Spleen (tissue), 11 donors: Measurements from ENCODE around the gene COA1. TPM values are rescaled to one million over a fixed set of nuclear protein-coding genes. Genes with fewer than 3 reads are reported as not detected.

ENCODE experiments used
- DNase-seq: peaks from one replicate; pipeline ENCODE4 v3.0.0-alpha.2; 2020
- H3K27ac ChIP-seq, 8 donors: fragments of 200-600 bp; sonication (generic) in 7 of 8; 1 replicate in 4 of 8; 2 replicates in 4 of 8; pipeline versions ENCODE4 v1.5.0 to v1.8.0; 2016 to 2021; ENCODE audit warnings: inconsistent platforms in 4 of 8, mild to moderate bottlenecking in 4 of 8, moderate library complexity in 1 of 8
- H3K27me3 ChIP-seq, 7 donors: fragments of 200-600 bp; sonication (generic) in 6 of 7; replicated peaks in 1 of 7; 1 replicate in 4 of 7; 2 replicates in 3 of 7; pipeline versions ENCODE4 v1.5.0 to v1.8.0; 2016 to 2021; ENCODE audit warnings: inconsistent platforms in 3 of 7, mild to moderate bottlenecking in 1 of 7
- H3K36me3 ChIP-seq, 6 donors: fragments of 200-600 bp; sonication (generic) in 5 of 6; 1 replicate in 4 of 6; 2 replicates in 2 of 6; pipeline versions ENCODE4 v1.5.0 to v1.8.0; 2016 to 2021; ENCODE audit warnings: inconsistent platforms in 2 of 6
- H3K4me1 ChIP-seq, 6 donors: fragments of 200-600 bp; sonication (generic) in 5 of 6; 1 replicate in 3 of 6; 2 replicates in 3 of 6; pipeline versions ENCODE4 v1.5.0 to v1.8.0; 2016 to 2021; ENCODE audit warnings: inconsistent platforms in 3 of 6
- H3K4me3 ChIP-seq, 8 donors: fragments of 200-600 bp; sonication (generic) in 7 of 8; 1 replicate in 4 of 8; 2 replicates in 4 of 8; pipeline versions ENCODE4 v1.5.0 to v1.8.0; 2016 to 2021; ENCODE audit warnings: inconsistent platforms in 4 of 8, mild to moderate bottlenecking in 4 of 8, moderate library complexity in 2 of 8
- H3K9me3 ChIP-seq, 8 donors: fragments of 200-600 bp; sonication (generic) in 7 of 8; 1 replicate in 4 of 8; 2 replicates in 4 of 8; pipeline versions ENCODE4 v1.5.0 to v1.8.0; 2016 to 2021; ENCODE audit warnings: inconsistent platforms in 4 of 8
- POLR2A ChIP-seq, 3 donors: fragments of 450-650 bp; IDR thresholded peaks; one replicate each; pipeline ENCODE4 v1.5.1; 2017; ENCODE audit warnings: antibody characterized with exemption in 3 of 3, mild to moderate bottlenecking in 1 of 3
- POLR2AphosphoS5 ChIP-seq, 3 donors: sonication (generic); formaldehyde crosslinking; IDR thresholded peaks; one replicate each; pipeline ENCODE4 v1.5.1; 2017; ENCODE audit warnings: antibody characterized with exemption in 3 of 3
- WGBS, 5 donors: extraction: QIAGEN DNeasy Blood & Tissue Kit in 3 of 5; methylation state at CpG; one replicate each; pipeline versions ENCODE4 v1.1.5 to v1.1.7; 2013 to 2018; 5-methylcytosine and 5-hydroxymethylcytosine counted together
- intact Hi-C: fragments of 100-400 bp; cut with DNase I; formaldehyde crosslinking; loops from one replicate; pipeline ENCODE4 v1.15.0; 2023; ENCODE audit warnings: low total_unique reads
- polyA plus RNA-seq, 3 donors: library from polyadenylated mRNA; stranded (reverse); fragments of 200-250 nt; gene quantifications; one replicate each; pipeline ENCODE4 v1.2.1, GENCODE V29; 2013
- total RNA-seq, 7 donors: library from RNA; depleted of rRNA in 3 of 7; stranded (reverse); fragments of >200 nt in 3 of 7; fragmentation: NEBNext Ultra II Directional in 4 of 7; extraction: Animal tissue kit (Norgen Biotek cat#: 25700) in 4 of 7; gene quantifications; one replicate each; pipeline versions ENCODE4 v1.1.0 to v1.2.1, GENCODE V29; 2016 to 2021
- TF ChIP-seq, protein P1 (sequence below), 11 experiments: fragments of 200-600 bp in 7 of 11; fragments of 450-650 bp in 4 of 11; sonication (generic) in 4 of 11; IDR thresholded peaks in 8 of 11; conservative IDR thresholded peaks in 3 of 11; 1 replicate in 7 of 11; 2 replicates in 4 of 11; pipeline versions ENCODE4 v1.4.0 to v1.8.0; 2016 to 2021; ENCODE audit warnings: antibody characterized with exemption in 11 of 11, inconsistent platforms in 4 of 11, mild to moderate bottlenecking in 1 of 11
- donor health status: healthy with polysubstance abuse.
- donor health status: DM: no; HTN: no; CAD: no; lungs with moderate emphysema.
- donor health status: DM: no; HTN: no; CAD: no.
- donor health status: Bipolar disorder and iron deficiency.
- donor health status: healthy.
- donor health status: DM: no; HTN: no; CAD: no.
- donor health status: DM: yes; HTN: yes; CAD: no.

Gene COA1
- total and polyA plus RNA-seq, 10 donors, result 48.3 to 102 (median 67.2) TPM

DNA sequence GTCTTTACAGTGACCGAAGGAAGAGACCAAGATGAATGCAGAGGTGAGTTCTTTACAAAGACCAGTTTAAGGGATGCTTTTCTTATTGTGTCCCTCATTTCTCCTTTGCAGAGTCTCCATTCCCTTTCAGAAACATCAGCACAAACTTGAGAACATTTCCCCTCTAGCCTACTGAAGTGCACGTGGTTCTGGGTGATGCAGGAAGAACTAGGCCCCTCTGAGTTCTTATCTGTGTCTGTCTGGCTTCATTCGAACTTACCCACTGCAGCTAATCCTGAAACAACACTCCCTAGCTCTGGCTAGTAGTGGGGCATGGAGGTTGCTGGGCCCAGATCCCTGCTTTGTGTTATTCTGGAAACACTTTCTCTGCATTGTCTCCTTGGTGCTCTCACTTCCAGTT, 41.8 kb upstream of the COA1 start:
- DNase-seq, result no peak
- H3K27ac ChIP-seq, result no peak overlapping the region
- WGBS, 5 donors, result 52 to 70% (median 58%) methylated on average over 3 of the region's 3 CpGs
- H3K4me3 ChIP-seq, result no peak overlapping the region
- no peaks in the 10 kb centered on the region for H3K27me3 ChIP-seq
- intact Hi-C loops, result no loop called here
- H3K4me1 ChIP-seq, result peaks cover 0 to 40% (median 0%) of the 10 kb centered on the region in 6 donors
- peaks cover 0 to 23% (median 15%) of the 10 kb centered on the region in 6 donors for H3K36me3 ChIP-seq
- TF ChIP-seq, protein P1, sequence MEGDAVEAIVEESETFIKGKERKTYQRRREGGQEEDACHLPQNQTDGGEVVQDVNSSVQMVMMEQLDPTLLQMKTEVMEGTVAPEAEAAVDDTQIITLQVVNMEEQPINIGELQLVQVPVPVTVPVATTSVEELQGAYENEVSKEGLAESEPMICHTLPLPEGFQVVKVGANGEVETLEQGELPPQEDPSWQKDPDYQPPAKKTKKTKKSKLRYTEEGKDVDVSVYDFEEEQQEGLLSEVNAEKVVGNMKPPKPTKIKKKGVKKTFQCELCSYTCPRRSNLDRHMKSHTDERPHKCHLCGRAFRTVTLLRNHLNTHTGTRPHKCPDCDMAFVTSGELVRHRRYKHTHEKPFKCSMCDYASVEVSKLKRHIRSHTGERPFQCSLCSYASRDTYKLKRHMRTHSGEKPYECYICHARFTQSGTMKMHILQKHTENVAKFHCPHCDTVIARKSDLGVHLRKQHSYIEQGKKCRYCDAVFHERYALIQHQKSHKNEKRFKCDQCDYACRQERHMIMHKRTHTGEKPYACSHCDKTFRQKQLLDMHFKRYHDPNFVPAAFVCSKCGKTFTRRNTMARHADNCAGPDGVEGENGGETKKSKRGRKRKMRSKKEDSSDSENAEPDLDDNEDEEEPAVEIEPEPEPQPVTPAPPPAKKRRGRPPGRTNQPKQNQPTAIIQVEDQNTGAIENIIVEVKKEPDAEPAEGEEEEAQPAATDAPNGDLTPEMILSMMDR (IDR thresholded peaks at IDR 0.05 in 8 of 11, conservative IDR thresholded peaks at IDR 0.05 in 3 of 11), result no peak
- no peak for TF ChIP-seq POLR2A (IDR thresholded peaks at IDR 0.05)
- TF ChIP-seq POLR2AphosphoS5 (IDR thresholded peaks at IDR 0.05), result no peak
- H3K9me3 ChIP-seq, result peaks cover 0 to 6% (median 0%) of the 10 kb centered on the region in 8 donors

DNA sequence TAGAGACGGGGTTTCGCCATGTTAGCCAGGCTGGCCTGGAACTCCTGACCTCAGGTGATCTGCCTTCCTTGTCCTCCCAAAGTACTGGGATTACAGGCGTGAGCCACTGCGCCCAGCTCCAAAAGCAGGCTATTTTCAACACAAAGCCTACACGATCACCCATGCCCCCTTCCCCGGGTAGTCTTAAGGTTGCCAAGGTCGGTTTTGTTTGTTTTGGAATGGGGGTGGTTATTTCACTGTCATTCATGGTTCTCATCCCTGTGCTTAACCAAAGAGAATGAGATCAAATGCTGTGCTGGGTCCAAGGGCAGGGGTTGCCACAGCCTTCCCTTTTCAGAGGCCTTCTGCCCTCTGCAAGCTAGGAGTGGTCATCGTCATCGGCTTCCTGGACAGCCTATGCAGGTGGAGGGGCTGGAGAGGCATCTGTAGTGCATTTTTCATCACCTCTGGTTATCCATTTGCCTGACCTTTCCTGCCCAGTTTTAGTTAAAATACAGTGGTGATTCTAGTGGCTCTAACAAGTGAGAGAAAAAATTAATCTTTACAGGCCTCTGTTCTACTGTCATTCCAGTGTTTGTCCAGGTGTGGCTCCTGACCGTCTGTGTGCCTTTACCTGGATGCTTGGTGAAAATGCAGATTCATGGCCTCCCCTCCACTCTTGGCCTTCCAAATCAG, 40.6 kb upstream of the COA1 start:
- peaks cover 0 to 6% (median 0%) of the 10 kb centered on the region in 8 donors for H3K9me3 ChIP-seq
- WGBS, 5 donors, result 85 to 89% (median 86%) methylated on average over 10 of the region's 10 CpGs
- no peak for DNase-seq
- H3K4me1 ChIP-seq, result peaks cover 0 to 50% (median 4%) of the 10 kb centered on the region in 6 donors
- peak overlapping the region in 2 of 8 donors; percentile 1 to 26 for H3K27ac ChIP-seq
- H3K27me3 ChIP-seq, result no peaks in the 10 kb centered on the region
- TF ChIP-seq POLR2AphosphoS5 (IDR thresholded peaks at IDR 0.05) (no peak), POLR2A (IDR thresholded peaks at IDR 0.05) (no peak)
- TF ChIP-seq, protein P1 (IDR thresholded peaks at IDR 0.05 in 8 of 11, conservative IDR thresholded peaks at IDR 0.05 in 3 of 11), result no peak
- intact Hi-C loops, result no loop called here
- H3K36me3 ChIP-seq, result peaks cover 0 to 23% (median 15%) of the 10 kb centered on the region in 6 donors
- no peak overlapping the region for H3K4me3 ChIP-seq

DNA sequence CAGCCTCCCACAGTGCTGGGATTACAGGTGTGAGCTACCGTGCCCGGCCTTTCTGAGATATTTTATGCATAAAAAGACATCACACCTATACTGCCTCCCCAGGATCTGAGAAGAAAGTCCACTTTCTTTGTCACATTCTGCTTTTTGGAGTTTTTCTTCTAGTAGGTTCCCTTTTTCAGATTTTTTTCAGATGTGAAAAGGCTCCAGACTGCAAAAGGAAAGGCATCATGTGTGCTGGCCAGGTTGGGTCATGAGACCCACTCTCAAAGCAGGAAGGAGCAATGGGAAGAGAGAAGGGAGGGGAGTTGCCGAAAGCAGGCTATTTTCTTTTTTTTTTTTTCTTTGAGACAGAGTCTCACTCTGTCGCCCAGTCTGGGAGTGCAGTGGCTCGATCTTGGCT, 40.0 kb upstream of the COA1 start:
- Histone ChIP-seq H3K4me1 (peaks cover 0 to 57% (median 10%) of the 10 kb centered on the region in 6 donors), H3K27ac (peak overlapping the region in 1 of 8 donors; percentile 26), H3K36me3 (peaks cover 0 to 23% (median 15%) of the 10 kb centered on the region in 6 donors), H3K4me3 (no peak overlapping the region), H3K27me3 (no peaks in the 10 kb centered on the region), H3K9me3 (peaks cover 0 to under 1% (median 0%) of the 10 kb centered on the region in 8 donors)
- WGBS, 5 donors, result 71 to 90% (median 71%) methylated on average over 5 of the region's 5 CpGs
- TF ChIP-seq POLR2AphosphoS5 (IDR thresholded peaks at IDR 0.05) (no peak), POLR2A (IDR thresholded peaks at IDR 0.05) (no peak)
- TF ChIP-seq, protein P1 (IDR thresholded peaks at IDR 0.05 in 8 of 11, conservative IDR thresholded peaks at IDR 0.05 in 3 of 11), result no peak
- no peak for DNase-seq
- intact Hi-C loops, result no loop called here

DNA sequence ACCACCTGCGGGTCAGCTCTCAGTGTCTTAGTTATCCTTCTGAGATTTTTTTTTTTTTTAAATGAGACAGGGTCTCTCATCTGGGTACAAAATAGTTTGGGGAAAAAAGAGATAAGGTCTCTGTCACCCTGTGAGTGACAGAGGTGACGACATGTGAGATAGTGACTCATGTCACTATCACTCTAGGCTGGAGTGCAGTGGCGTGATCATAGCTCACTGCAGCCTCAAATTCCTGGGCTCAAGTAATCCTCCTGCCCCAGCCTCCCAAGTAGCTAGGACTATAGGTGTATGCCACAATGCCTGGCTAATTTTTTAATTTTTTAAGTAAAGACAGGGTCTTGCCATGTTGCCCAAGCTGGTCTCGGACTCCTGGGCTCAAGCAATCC, 39.6 kb upstream of the COA1 start:
- no peak for DNase-seq
- Histone ChIP-seq H3K4me3 (no peak overlapping the region), H3K9me3 (no peaks in the 10 kb centered on the region), H3K27ac (peak overlapping the region in 1 of 8 donors; percentile 26), H3K36me3 (peaks cover 0 to 23% (median 15%) of the 10 kb centered on the region in 6 donors), H3K4me1 (peaks cover 0 to 61% (median 14%) of the 10 kb centered on the region in 6 donors), H3K27me3 (no peaks in the 10 kb centered on the region)
- intact Hi-C loops, result no loop called here
- no peak for TF ChIP-seq POLR2AphosphoS5 (IDR thresholded peaks at IDR 0.05)
- no peak for TF ChIP-seq POLR2A (IDR thresholded peaks at IDR 0.05)
- TF ChIP-seq, protein P1 (IDR thresholded peaks at IDR 0.05 in 8 of 11, conservative IDR thresholded peaks at IDR 0.05 in 3 of 11), result no peak
- 85 to 96% (median 92%) methylated on average over 4 of the region's 4 CpGs for WGBS, 5 donors
